Trophoblast cell (in vitro differentiated cells and primary cell): ENCODE data around the gene HSF2.
A peak's percentile ranks its signal among the peaks of the same experiment; 100 is the strongest.

Source experiments
- DNase-seq, 2 donors: peaks; one replicate each; pipeline ENCODE4 v3.0.0-alpha.2; 2016
- H2AFZ ChIP-seq: 2 replicates; pipeline ENCODE4 v1.6.1; 2013; ENCODE audit warnings: low read length, moderate library complexity, mild to moderate bottlenecking; ENCODE audit not compliant: insufficient read depth, poor library complexity
- H2AK5ac ChIP-seq: 2 replicates; pipeline ENCODE4 v1.6.1; 2013; ENCODE audit warnings: mild to moderate bottlenecking, low read length
- H2BK120ac ChIP-seq: 2 replicates; pipeline ENCODE4 v1.6.1; 2013; ENCODE audit warnings: low read length, mild to moderate bottlenecking, moderate library complexity; ENCODE audit not compliant: insufficient read depth, poor library complexity
- H2BK12ac ChIP-seq: 2 replicates; pipeline ENCODE4 v1.6.1; 2013; ENCODE audit warnings: mild to moderate bottlenecking, low read length, moderate library complexity
- H2BK5ac ChIP-seq: 2 replicates; pipeline ENCODE4 v1.6.1; 2013; ENCODE audit warnings: low read length, low read depth, moderate library complexity, mild to moderate bottlenecking; ENCODE audit not compliant: poor library complexity
- H3K14ac ChIP-seq: 2 replicates; pipeline ENCODE4 v1.6.1; 2013; ENCODE audit warnings: mild to moderate bottlenecking, low read length
- H3K18ac ChIP-seq: 2 replicates; pipeline ENCODE4 v1.6.1; 2013; ENCODE audit warnings: mild to moderate bottlenecking, low read length
- H3K23ac ChIP-seq: 2 replicates; pipeline ENCODE4 v1.6.1; 2013; ENCODE audit warnings: low read length
- H3K27ac ChIP-seq: 2 replicates; pipeline ENCODE4 v1.5.1; 2013; ENCODE audit warnings: low read depth, mild to moderate bottlenecking, inconsistent platforms, low read length, moderate library complexity
- H3K27me3 ChIP-seq: 2 replicates; pipeline ENCODE4 v1.6.1; 2013; ENCODE audit warnings: inconsistent platforms, mild to moderate bottlenecking, low read length, moderate library complexity; ENCODE audit not compliant: insufficient read depth
- H3K36me3 ChIP-seq, 2 experiments: 1 replicate in 1 of 2; 2 replicates in 1 of 2; pipeline ENCODE4 v1.6.1; 2013; ENCODE audit warnings: low read length in 2 of 2, mild to moderate bottlenecking in 2 of 2, moderate library complexity in 1 of 2; ENCODE audit not compliant: insufficient read depth in 2 of 2, control insufficient read depth in 1 of 2
- H3K4ac ChIP-seq: 2 replicates; pipeline ENCODE4 v1.6.1; 2013; ENCODE audit warnings: low read depth, mild to moderate bottlenecking, low read length, moderate library complexity
- H3K4me1 ChIP-seq, 2 experiments: 1 replicate in 1 of 2; 2 replicates in 1 of 2; pipeline ENCODE4 v1.6.1; 2013; ENCODE audit warnings: low read length in 2 of 2, mild to moderate bottlenecking in 2 of 2, moderate library complexity in 1 of 2; ENCODE audit not compliant: insufficient read depth in 2 of 2, control insufficient read depth in 1 of 2
- H3K4me2 ChIP-seq: 2 replicates; pipeline ENCODE4 v1.6.1; 2013; ENCODE audit warnings: inconsistent platforms, mild to moderate bottlenecking, low read length, moderate library complexity
- H3K4me3 ChIP-seq: 2 replicates; pipeline ENCODE4 v1.5.1; 2013; ENCODE audit warnings: mild to moderate bottlenecking, low read depth, low read length, inconsistent platforms
- H3K79me1 ChIP-seq: one replicate; pipeline ENCODE4 v1.6.1; 2013; ENCODE audit warnings: low read length
- H3K79me2 ChIP-seq: 2 replicates; pipeline ENCODE4 v1.6.1; 2013; ENCODE audit warnings: low read length, mild to moderate bottlenecking; ENCODE audit not compliant: control insufficient read depth, insufficient read depth, poor library complexity
- H3K9ac ChIP-seq: 2 replicates; pipeline ENCODE4 v1.6.1; 2013; ENCODE audit warnings: mild to moderate bottlenecking, low read length
- H3K9me3 ChIP-seq: 2 replicates; pipeline ENCODE4 v1.6.1; 2013; ENCODE audit warnings: low read depth, mild to moderate bottlenecking, control low read depth, inconsistent platforms, low read length; ENCODE audit not compliant: insufficient read depth
- H4K12ac ChIP-seq: 2 replicates; pipeline ENCODE4 v1.6.1; 2013; ENCODE audit warnings: low read depth, mild to moderate bottlenecking, low read length, moderate library complexity
- H4K8ac ChIP-seq: 2 replicates; pipeline ENCODE4 v1.6.1; 2013; ENCODE audit warnings: low read depth, mild to moderate bottlenecking, low read length, moderate library complexity
- H4K91ac ChIP-seq: one replicate; pipeline ENCODE4 v1.6.1; 2013; ENCODE audit warnings: low read depth, mild to moderate bottlenecking, low read length, moderate library complexity
- WGBS: extraction: QIAGEN DNeasy Blood & Tissue Kit; methylation state at CpG from one replicate; pipeline ENCODE4 v1.1.7; 2013; ENCODE audit warnings: missing lambda C conversion rate; ENCODE audit not compliant: insufficient read length, insufficient coverage; ENCODE audit errors: extremely low coverage; 5-methylcytosine and 5-hydroxymethylcytosine counted together

The HSF2 gene

DNA sequence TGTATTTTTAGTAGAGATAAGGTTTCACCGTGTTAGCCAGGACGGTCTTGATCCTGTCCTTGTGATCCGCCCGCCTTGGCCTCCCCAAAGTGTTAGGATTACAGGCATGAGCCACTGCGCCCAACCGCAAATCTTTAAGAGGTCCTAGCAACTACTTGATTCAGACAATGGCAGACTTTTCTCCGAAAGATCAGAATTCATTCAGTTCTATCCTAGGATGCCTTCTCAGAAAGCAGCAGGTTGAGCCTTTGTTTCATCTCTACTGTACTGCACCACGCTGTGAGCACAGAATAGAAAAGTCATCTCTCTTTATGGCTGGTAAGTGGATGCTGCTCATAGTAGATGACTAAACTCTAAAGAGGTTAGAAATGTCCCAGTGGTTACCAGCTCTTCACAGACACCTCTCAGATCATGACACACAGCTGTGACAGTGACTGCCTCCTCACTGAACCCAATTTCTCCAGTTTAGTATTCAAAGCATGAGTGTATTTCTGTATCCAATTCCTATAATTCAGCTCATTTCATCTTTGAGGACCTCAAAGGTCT lies 6.0 kb upstream of the HSF2 start:
- Histone ChIP-seq H4K12ac (no peak overlapping the region), H3K9ac (no peak overlapping the region), H2AFZ (no peak overlapping the region), H3K27ac (no peak overlapping the region), H2BK12ac (no peak overlapping the region), H3K4ac (no peak overlapping the region), H3K9me3 (no peaks in the 10 kb centered on the region), H2BK5ac (no peak overlapping the region), H3K4me1 (no peaks in the 10 kb centered on the region), H2AK5ac (no peak overlapping the region), H4K91ac (no peak overlapping the region), H3K18ac (no peak overlapping the region), H3K4me2 (no peak overlapping the region), H3K27me3 (peaks cover 5% of the 10 kb centered on the region), H3K79me2 (no peaks in the 10 kb centered on the region), H2BK120ac (no peak overlapping the region), H3K36me3 (no peaks in the 10 kb centered on the region), H3K14ac (no peak overlapping the region), H3K79me1 (no peaks in the 10 kb centered on the region), H3K4me3 (no peak overlapping the region), H3K23ac (no peak overlapping the region), H4K8ac (no peak overlapping the region)
- no CpG with 5 or more reads among the region's 8 CpGs for WGBS
- no peak for DNase-seq

DNA sequence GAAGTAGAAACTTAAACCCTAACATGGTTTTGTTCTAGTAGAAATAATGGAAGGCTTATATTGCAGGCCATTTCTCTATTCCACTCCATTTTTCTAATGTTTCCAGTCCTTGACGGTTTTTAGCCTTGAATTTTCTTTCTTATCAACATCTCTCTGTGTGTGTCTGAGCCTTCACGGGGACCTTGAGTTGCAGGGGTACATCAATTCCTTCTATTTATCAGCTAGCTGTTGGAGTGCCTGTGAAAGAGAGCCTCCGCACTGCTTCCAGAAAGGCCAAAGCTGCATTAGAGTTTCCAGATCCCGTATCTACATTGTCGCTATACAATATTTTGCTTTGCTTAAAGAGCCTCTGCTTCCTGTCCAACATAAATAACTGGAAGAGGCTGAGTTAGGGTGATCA lies 5.4 kb upstream of the HSF2 start:
- no peak overlapping the region for H2AK5ac ChIP-seq
- H3K79me2 ChIP-seq = no peaks in the 10 kb centered on the region
- no CpG with 5 or more reads among the region's 5 CpGs for WGBS
- no peak overlapping the region for H2BK120ac ChIP-seq
- H3K4me3 ChIP-seq = no peak overlapping the region
- H2AFZ ChIP-seq = no peak overlapping the region
- H3K23ac ChIP-seq = no peak overlapping the region
- H3K18ac ChIP-seq = no peak overlapping the region
- H3K9ac ChIP-seq = no peak overlapping the region
- H4K8ac ChIP-seq = no peak overlapping the region
- peaks cover 5% of the 10 kb centered on the region for H3K27me3 ChIP-seq
- H2BK12ac ChIP-seq = no peak overlapping the region
- no peak overlapping the region for H3K4me2 ChIP-seq
- no peaks in the 10 kb centered on the region for H3K9me3 ChIP-seq
- H4K12ac ChIP-seq = no peak overlapping the region
- no peak overlapping the region for H3K14ac ChIP-seq
- H3K4ac ChIP-seq = no peak overlapping the region
- DNase-seq = no peak
- no peak overlapping the region for H2BK5ac ChIP-seq
- H3K27ac ChIP-seq = no peak overlapping the region
- H3K79me1 ChIP-seq = no peaks in the 10 kb centered on the region
- no peaks in the 10 kb centered on the region for H3K4me1 ChIP-seq
- no peaks in the 10 kb centered on the region for H3K36me3 ChIP-seq
- H4K91ac ChIP-seq = no peak overlapping the region

DNA sequence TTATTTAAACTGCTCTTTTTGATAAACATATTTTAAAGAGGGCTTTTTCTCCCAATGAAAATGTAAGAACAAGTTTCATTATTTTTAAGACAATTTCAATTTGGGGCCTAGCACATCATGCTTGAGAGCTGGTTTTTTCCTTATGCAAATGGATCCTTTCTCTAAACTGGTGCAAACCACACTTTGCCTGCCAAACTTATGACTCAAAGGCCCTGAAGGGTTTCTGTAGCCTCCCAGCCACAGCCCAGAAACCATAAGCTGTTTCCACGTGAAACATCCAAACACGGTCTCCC lies 451 bp upstream of the HSF2 start:
- Histone ChIP-seq H4K8ac (peak overlapping the region; percentile 46), H3K9ac (no peak overlapping the region), H3K18ac (no peak overlapping the region), H3K4ac (no peak overlapping the region), H3K27me3 (no peaks in the 10 kb centered on the region), H3K4me1 (no peaks in the 10 kb centered on the region), H2AFZ (no peak overlapping the region), H2AK5ac (no peak overlapping the region), H4K12ac (no peak overlapping the region), H3K14ac (no peak overlapping the region), H2BK12ac (no peak overlapping the region), H4K91ac (no peak overlapping the region), H3K79me1 (peaks cover 7% of the 10 kb centered on the region), H3K9me3 (no peaks in the 10 kb centered on the region), H2BK5ac (no peak overlapping the region), H3K4me2 (peak overlapping the region; percentile 58), H3K79me2 (peaks cover 6% of the 10 kb centered on the region), H3K23ac (no peak overlapping the region), H3K27ac (no peak overlapping the region), H3K4me3 (no peak overlapping the region), H2BK120ac (no peak overlapping the region), H3K36me3 (no peaks in the 10 kb centered on the region)
- DNase-seq = no peak
- no CpG with 5 or more reads among the region's 2 CpGs for WGBS

DNA sequence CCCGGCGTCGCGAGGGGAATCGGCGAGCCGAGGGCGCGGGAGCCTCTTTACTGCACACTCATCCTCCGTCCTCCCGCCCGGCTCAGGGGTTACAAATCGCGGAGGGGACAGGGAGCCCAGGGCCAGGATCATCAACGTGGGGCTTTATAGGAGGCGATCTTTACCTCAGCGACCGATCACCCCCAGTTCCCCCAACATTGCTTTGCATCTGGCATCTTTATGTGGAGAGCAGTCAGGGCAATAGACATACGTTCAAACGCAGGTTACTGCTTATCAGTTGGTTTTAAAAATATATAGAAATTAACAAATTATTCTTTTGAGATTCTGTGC lies 634 bp downstream of the HSF2 start:
- no peaks in the 10 kb centered on the region for H3K27me3 ChIP-seq
- H3K79me2 ChIP-seq = peaks cover 6% of the 10 kb centered on the region
- peak overlapping the region; percentile 62 for H4K12ac ChIP-seq
- WGBS = no CpG with 5 or more reads among the region's 20 CpGs
- peak overlapping the region; percentile 66 for H3K4me2 ChIP-seq
- peak in 1 of 2 donors; percentile 6 for DNase-seq
- no peak overlapping the region for H2BK5ac ChIP-seq
- H3K36me3 ChIP-seq = no peaks in the 10 kb centered on the region
- peak overlapping the region; percentile 78 for H3K14ac ChIP-seq
- H3K9ac ChIP-seq = peak overlapping the region; percentile 90
- H3K27ac ChIP-seq = no peak overlapping the region
- H2AK5ac ChIP-seq = no peak overlapping the region
- no peak overlapping the region for H4K91ac ChIP-seq
- peak overlapping the region; percentile 96 for H2AFZ ChIP-seq
- no peak overlapping the region for H3K23ac ChIP-seq
- H3K79me1 ChIP-seq = peaks cover 7% of the 10 kb centered on the region
- peak overlapping the region; percentile 45 for H4K8ac ChIP-seq
- H3K18ac ChIP-seq = peak overlapping the region; percentile 90
- peak overlapping the region; percentile 56 for H3K4ac ChIP-seq
- H3K4me1 ChIP-seq = no peaks in the 10 kb centered on the region
- H3K4me3 ChIP-seq = peak overlapping the region; percentile 93
- no peak overlapping the region for H2BK12ac ChIP-seq
- no peaks in the 10 kb centered on the region for H3K9me3 ChIP-seq
- no peak overlapping the region for H2BK120ac ChIP-seq
